A549 treated with RU486 at 1 μM for 4 hours (cell line): ENCODE data around the gene QRFP. TPM values are rescaled to one million over a fixed set of nuclear protein-coding genes. Genes with fewer than 3 reads are reported as not detected.

Experiments
- total RNA-seq: library from RNA; stranded (reverse); fragments of 200-300 nt; extraction: Qiagen RNA extraction; gene quantifications from 5 replicates; pipeline ENCODE4 v1.2.3, GENCODE V29; 2022; ENCODE audit warnings: low read depth

QRFP gene
- not detected in 5 replicates for total RNA-seq

GRCh38 chr9:130896233-130897014 is at the start of gene QRFP:
TSS of gene QRFP (minus strand) at chr9:130896812. CDS start at chr9:130893838, 2,974 bp downstream.

GRCh38 chr9:130938652-130939404 is 42.2 kb upstream of the QRFP start, which contains the start of gene FIBCD1:
TSS of gene FIBCD1 (minus strand) at chr9:130939247. CDS start at chr9:130938607, 640 bp downstream.

Other genes with a start within 250 kb of the QRFP start
- gene PRDM12, start 232.2 kb downstream of the QRFP start, total RNA-seq = 0.24 to 0.39 TPM (median 0.34 TPM) in 5 replicates
- gene EXOSC2, start 203.0 kb downstream of the QRFP start, total RNA-seq = 50.5 to 78.6 TPM (median 59.1 TPM) in 5 replicates
- 38.0 to 52.7 TPM (median 47.6 TPM) in 5 replicates for gene ABL1, start 61.6 kb downstream of the QRFP start, total RNA-seq
- gene FIBCD1, start 42.4 kb upstream of the QRFP start, total RNA-seq = 7.6 to 16.0 TPM (median 11.0 TPM) in 5 replicates
- 1.4 to 2.6 TPM (median 2.1 TPM) in 5 replicates for gene LAMC3, start 112.4 kb upstream of the QRFP start, total RNA-seq
- 0.94 to 1.5 TPM (median 1.1 TPM) in 5 replicates for gene AIF1L, start 199.7 kb upstream of the QRFP start, total RNA-seq
- 22.4 to 32.4 TPM (median 24.0 TPM) in 5 replicates for gene NUP214, start 228.8 kb upstream of the QRFP start, total RNA-seq